Hematopoietic multipotent progenitor cell treated with erythropoietin and hydrocortisone succinate and interleukin-3 and kit ligand, for 4 days (in vitro differentiated cells): Measurements from ENCODE around the gene SLIT3.

Experiments
- DNase-seq: peaks from one replicate; pipeline ENCODE4 v3.0.0-alpha.2; 2015

Gene SLIT3

DNA sequence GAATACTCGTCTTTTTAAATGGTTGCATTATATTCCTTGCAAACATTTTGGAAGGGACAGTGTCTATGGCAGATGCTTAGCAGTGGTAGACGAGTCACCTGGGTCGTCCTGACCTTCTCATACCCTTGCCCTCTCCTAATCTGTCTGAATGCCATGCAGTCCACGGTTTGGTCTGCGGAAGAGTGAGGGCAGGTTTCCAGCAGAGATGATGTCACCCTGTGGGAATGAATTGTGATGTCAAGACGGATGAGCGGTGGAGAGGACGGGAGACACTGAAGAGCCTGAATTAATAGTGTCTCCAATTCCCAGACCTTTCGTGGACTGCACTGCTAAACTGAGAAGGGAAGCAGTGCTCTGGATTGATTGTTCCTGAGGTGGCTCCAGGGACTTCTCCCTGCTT lies 392.7 kb downstream of the SLIT3 start:
- DNase-seq = no peak

DNA sequence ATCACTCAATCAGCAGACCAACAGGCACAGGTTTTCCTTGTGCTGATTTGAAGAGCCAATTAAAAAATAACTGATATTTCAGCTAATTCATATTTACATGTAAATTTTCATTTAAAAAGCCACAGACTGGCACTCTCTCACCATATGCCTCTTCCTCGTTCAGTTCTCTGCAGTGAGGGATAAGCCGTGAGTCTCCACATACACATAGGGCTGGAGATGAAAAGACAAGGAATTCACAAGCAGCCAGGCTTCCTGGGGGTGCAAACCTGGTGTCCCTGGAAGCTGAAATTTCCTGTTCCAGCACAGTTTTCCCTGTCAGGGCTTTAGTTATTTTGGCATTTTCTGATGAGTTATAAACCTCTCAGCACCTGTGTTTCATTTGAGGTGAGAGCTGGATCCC lies 397.9 kb downstream of the SLIT3 start:
- DNase-seq = no peak

DNA sequence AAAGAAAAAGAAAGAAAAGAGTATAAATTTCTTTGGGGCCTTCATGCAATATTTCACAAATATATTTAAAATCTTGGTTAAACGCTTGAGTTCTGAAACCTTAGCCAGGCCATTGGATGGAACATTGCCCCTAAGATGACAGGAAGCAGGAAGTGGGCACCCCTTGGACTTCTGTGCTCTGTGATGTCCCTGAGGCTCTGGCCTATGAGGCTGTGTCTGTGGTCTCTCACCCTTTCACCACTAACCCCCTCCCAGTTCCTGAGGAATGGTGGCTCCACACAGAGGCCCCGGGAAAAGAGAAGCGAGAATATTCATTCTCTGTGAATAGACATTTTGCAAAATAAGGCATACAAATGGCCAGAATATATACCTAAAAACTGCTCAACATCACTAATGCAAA lies 401.3 kb downstream of the SLIT3 start:
- no peak for DNase-seq

DNA sequence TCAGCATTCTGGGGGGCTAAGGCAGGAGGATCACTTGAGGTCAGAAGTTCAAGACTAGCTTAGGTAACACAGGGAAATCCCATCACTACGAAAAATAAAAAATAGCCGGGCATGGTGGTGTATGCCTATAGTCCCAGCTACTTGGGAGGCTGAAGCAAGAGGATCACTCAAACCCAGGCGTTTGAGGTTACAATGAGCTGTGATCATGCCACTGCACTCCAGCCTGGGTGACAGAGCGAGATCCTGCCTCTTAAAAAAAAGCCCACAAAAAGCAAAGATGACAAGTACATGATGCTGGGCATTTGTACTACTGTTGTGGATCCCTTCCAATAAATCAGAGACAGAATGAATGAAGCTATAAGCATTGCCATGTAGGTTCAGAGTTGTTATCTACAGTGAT lies 401.7 kb downstream of the SLIT3 start:
- DNase-seq = no peak

DNA sequence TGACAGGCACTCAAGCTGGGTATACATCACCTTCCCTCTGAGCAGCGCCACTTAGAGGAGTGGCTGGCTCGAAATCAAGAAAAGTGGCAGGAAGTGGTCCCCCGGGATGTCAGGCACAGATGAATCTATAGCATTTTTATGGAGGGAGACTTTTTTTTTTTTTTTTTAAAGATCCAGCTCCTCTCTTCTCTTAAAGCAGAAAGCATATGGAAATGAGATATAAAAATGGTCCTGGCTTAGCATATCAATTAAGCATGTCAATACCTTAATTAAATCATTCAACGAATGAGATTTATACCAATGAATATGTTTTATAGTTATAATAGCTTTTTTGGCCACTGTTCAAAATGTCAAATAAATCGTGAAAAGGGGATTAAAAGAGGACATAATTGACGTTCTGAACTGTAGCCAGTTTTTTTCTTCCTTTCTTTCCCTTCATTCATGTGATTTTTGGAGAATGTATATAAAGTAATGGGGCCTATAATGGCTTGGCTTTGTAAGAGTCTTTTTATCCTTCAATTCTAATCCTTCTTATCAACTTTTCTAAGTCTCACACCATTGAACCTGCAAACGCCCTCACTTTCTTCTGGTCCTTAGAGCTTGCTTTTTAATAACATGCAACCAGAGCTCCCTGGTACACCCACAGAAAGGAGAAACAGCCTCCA lies 402.6 kb downstream of the SLIT3 start:
- no peak for DNase-seq

DNA sequence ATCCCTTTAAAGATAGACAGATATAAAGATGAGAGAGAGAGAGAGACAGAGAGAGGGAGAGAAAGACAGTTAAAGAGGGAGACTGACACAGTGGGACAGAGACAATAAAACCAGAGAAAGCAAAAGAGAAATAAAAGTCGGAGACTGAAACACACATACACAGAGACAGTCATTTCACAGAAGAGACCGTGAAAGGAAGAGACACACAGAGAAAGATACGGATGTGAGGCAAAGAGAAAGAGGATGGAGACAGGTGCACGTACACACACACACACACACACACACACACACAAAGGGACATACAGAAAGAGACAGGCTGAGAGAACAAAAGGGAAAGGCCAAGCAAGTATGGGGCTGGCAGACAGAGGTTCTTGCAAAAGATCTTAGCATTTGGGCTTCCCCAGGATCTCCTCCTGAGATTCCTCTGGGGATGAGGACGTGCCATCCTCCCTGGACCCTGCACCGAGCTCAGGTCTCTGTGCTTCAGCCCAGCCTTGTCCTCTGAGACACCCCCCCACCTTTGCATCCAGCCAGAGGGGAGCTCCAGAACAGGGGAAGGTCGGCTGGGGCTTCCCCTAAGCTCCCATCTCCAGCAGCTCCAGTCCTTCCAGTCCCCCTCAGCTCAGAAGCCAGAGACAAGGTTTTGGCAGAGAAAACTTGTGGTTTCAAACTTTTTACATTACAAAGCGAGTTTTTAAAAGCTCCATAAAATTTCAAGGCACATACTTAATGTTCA lies 403.4 kb downstream of the SLIT3 start:
- no peak for DNase-seq

DNA sequence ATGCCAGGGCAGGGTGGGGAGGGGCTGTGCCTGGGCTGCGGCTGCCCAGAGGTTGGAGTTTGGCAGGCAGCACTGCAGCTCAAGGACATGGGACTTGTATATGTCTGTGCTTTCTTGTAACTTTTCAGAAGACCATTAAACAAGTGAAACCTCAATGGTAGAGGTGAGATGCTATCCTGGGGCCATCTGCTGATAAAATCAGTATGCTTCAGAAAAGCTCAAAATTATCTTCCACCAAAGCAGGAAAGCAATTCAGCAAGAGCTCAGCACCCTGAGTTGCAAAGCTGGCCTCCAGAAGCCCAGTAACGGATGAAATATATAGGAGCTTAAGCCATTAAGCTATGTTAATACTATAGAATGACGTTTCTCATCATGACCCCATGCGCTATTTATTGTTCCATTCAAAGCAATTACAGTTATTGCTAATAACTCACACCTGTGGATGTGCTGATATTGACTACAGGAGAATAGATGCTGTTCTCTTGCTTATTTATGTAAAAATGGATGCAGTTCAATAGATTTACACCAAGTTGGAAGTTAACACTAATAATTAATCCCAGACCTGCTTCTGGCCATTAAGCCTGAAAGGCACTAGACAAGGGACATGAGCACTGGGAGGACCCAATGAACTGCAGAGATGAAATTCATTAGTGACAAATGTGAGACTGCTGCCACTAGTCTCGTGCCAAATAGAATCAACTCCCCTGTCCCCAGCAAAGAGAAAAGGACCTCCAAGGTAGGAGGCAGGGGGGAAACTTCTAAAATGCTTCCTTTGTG lies 405.5 kb downstream of the SLIT3 start:
- no peak for DNase-seq

DNA sequence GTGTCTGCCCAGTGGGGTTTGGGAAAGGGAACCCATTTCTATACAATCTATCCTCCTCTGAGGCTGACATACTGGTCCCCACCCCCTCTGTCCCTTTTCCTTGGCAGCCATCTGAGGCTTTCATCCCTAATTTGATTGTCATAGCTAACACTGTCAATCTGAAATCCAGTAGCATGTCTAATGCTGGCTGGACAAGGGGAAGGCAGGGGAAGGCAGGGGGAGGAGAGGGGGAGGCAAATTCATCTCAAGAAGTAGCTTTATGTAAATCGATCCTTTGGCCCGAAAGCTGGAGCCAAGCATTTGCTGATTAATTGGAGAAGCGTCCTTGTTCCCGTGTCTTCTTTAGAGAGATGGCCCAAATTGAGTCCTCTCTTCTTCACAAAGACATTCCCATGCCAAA lies 407.7 kb downstream of the SLIT3 start:
- DNase-seq = no peak

DNA sequence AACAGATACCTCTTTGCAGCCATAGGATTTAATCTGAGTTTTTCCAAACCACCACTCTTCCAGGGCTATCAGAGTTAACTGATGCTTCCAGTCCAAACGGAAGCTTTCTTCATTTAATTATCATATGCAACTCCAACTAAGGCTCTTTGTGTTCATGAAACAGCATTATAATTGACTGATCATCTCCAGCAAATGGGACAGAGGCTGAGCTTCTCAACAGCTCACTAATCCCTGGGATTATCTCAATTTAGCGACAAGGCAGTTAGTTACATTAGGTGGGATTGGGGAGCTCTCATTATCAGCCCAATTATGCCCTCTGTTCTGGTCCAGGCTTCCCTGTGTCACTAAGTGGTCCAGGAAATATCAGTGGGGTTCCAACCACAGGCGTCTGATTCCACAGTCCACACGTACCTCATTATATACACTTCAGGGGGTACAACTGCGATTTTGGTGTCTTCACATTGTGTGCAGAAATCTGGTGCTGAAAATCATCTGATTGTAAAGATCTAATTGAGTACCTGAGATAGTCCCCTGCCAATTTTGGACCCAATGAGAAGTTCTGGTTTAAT lies 408.2 kb downstream of the SLIT3 start:
- DNase-seq = no peak

DNA sequence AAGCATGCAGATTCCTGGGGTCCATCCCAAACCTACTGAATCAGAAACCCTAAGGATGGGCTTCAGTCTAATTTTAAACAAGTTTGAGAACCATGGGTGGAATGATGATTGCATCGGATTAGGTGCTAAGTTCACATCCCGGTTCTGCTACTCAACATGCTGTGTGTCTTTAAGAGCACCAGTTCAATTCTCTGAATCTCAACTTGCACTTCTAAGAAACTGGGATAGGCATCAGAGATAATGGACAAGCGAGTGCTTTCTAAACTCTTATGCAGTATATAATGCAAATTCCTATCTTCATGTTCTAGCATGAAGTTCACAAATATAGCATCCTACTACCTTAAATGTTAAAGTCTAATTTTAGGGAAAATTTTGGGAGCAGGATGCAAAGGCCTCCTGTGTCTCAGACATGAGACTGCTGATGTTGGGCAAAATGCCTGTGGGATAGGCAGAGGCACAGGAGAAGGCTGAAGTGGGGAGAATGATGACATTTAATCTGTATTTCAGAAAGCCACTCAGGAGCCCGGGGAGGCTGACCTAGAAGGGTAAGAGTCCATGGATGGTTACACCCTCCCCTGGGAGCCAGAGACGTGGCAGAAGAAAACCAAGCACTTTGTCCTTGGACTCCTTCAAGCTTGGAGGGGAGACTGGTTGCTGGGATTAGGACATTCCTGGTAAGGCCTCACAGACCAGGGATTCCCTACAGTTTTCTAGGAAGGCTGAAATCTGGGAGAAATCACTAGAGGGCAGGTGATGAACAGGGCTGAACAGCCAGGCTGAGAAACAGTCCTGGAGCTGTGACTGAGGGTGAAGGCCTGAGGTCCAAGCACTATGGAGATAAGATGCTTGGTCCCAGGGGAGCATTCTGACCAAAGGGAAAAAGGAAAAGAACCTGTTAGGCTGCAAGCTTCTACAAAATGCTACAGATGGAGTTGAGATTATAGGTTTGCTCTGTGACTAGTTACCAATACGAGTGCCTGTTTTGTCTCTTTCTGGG lies 409.8 kb downstream of the SLIT3 start:
- DNase-seq = no peak

DNA sequence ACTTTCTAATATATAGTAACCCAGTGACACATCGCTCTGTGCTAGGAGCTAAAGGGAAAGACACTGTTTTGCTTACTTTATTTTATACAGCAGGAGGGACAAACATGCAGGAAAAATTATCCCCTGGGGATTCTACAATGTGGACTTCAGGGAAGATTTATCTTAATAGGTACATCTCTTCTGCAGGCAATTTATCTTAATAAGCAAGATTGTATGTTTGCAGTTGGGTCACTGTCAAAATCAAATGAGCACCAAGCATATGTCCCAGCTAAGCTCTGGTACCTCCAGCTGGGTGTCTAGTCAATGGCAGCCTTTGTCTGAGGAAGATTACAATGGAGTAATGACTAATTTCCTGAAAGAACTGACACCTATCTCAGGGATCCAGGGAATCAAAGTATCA lies 411.9 kb downstream of the SLIT3 start:
- no peak for DNase-seq

DNA sequence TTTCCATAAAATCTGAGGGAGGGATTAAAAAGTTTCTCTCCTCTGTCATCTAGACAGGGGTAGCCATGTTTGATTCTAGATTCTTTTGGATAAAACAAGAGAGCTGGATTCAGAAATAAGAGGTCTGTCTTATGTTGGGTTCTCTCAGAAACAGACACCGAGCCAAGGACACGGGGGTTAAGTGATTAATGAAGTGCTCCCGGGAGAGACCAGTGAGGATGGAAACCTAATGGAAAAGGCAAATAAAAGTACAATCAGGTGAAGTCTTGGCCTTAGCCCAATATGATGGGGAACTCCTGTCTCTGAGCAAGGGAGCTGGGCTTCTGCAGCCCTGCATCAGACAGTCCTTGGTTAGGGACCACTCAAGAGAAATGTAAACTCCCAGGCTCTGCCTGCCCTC lies 413.0 kb downstream of the SLIT3 start:
- no peak for DNase-seq

DNA sequence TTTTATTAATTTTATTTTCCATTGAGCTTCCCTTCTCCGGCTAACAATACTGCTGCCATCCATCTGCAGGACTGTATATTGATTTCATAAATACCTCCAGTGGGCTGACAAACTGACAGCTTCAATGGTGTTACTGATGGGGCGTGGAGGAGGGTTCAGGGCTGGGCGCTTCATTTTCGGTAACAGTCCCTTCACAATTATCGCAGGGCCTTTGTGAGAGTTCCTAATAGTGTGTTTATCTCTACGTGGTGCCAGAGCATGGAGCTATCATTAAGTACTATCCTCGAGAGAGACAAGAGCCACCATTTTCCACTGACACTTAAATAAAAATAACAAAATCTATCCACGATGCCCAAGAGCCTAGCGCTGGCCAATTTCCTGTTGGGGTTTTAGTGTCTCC lies 414.8 kb downstream of the SLIT3 start:
- DNase-seq = no peak

DNA sequence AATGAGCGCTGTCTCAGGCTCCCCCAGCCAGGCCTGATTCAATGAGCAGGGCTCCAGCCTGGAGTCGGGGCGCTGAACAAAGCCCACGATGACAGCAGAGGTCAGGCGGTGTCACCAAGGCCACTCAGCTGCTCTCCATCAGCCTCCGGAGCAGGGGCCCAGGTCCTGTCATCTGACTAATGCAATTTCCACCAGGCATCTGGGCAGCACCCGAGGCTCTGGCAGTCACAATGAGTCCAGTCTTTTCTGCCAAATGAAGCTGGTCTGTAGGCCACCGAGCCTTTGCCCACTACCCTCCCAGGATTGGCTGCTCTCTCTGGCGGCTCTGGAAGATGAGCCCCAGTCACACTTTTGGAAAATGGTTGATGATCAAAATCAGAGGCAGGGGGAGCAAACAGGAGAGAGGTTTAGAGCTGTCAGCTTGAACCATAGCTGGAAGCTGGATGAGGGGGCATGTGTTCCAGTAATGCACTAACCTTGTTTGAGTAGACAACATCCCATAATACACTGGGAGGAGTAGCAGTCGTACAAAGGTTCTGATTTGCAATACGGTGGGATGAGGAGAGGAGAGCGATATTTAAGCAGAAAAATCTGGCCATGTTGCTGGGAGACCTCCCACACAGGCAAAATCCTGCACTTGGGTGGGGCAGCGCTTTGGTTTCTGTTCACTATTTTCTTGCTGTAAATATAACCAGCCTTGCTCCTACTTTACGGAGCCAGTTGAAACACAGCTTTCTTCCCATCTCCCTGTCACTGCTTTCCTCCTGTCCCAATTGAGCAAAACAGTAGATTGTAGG lies 415.4 kb downstream of the SLIT3 start:
- DNase-seq = no peak

DNA sequence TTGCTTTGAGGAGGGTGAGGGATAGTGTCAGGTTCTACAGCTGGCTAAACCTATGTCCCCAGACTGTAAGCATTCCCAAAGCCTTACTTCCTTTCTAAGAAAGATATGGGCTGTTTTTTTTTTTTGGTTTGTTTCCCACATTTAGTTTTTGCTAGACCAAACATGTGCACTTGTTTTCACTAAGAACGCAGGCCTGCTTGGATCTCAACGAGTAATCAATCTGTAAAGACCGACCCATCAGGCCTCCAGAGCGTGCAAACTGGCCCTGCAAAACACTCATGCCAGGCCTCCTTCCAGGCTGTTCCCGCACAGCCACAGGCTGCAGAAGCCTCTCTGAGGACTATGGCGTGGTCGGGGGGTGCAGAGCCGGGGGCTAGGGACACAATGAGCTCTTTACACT lies 416.9 kb downstream of the SLIT3 start:
- no peak for DNase-seq

DNA sequence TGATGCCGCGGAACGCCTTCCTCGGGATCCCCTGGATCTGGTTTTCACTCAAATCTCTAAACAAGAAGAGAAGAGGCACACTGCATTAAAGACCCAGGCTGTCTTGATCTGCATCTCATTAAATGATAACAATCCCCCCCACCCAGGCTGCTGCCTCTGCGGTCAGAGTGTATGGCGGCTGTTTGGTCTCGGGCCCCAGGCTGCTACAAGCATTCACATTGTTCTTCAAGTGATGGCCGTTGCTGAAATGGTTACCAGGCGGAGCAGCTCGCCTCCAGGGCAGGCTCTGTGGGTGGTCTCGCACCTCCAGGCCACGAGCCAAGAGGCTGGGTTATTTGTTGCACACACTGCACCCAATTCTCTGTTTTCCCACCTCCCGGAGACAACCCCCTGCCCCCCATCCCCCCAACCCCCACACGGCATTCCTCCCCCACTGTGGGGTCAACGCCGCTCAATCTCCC lies 417.6 kb downstream of the SLIT3 start:
- DNase-seq = no peak

DNA sequence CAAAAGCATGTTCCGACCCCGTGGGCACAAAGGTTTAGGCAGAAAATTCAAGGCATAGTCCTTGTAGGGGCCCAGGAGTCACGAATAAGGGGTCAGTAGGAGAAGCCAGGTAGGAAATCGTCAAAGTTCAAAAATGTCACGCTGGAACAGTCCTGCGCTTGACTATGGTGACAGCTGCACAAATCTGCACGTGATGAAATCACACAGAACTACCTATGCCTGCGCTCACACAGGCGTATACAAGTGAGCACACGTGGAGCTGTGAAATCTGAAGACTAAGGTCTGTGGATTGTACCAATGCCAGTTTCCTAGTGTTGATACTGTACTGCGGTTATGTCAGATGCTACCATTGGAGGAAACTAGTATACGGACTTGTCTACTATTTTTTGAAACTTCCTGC lies 418.7 kb downstream of the SLIT3 start:
- DNase-seq = no peak

DNA sequence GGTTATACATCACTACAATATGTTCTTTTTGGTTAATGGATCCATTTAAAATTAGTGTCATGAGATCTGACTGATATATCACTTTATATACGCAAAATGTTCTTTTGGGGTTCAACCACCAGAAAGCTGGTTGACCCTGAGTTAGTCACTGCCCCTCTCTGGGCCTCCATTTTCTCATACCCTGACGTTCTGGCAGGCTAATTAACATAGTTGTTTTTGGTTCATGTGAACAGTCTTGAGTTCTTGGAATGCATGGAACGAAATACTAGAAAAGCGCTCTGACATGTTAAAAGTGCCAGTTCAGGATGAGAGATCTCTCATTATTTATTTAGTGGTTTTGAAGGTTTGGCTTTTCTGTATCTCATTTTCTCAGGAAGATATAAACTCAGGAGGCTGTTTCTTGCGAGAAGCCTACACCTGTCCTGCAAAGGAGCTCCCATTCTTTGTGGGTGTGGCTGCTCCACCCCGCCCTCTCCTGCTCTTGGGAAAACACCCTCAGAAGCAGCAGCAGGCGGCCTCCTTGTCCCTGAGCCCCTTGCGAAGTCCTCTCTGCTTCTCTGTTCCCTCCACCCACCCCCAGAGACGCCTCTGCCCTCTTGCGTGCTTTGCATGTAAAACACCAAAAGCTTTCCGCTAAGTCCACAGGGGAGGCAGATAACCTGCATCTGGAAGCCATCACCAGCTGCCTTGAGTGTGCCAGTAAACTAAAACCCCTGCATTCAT lies 419.4 kb downstream of the SLIT3 start:
- no peak for DNase-seq

DNA sequence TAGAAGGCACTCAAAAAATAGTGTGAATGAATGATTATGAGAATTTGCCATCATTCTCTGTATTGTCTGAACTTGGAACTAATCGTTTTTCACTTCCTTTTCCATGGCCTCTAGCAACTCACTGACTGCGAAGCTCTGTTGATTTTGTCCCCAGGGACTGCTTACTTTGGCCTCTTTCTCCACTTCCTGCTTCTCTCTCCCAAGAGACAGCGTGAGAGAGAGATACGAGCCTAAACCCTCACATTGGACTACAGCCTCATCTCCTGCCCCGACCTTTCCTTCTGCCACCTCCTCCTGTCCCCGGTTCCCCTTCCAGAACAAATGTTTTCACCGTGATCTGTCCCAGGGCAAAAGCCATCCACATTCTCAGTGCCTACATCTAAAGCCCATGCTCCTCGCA lies 421.0 kb downstream of the SLIT3 start:
- DNase-seq = no peak

DNA sequence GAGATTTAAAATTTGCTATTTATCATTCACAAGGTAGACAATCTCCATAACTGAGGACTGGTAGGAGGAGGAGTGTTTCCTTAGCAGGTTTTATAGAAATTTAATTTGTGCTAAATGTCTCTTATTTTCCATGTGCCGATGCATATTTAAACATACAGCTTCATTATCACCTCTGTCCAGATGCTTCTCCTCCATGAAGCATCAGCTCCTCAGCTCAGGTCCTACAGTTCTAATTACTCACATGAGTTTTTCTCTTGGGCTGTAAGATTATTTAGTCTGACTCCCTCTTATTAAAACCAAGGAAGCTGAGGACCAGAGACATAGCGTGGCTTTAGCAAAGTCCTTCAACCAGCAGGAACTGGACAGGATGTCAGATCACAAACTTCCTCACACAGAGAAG lies 421.6 kb downstream of the SLIT3 start:
- DNase-seq = no peak
